ENCODE measurements around the gene KCNIP4.
"Not testable (repeated sequence)": the region's sequence is repeated elsewhere in the genome, so short reads cannot be mapped to it uniquely, and the experiment has no call there.

KCNIP4 gene

DNA sequence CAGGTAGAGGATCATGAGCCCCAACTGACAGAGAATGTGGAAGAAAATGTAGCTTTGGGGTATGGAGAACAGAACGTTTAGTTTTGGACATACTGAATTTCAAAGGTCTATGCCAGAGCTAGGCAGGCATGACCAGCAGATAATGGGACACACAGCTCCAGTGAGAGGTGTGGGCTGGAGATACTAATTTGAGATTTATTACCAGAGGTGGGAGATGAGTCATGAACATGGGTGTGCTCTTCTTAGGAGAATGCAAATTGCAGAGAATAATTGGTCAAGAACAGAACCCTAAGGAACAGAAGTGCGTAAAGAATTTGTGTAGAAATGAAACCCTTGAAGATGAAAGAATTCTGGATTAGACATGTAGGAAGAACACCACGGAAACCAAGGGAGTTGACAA, 1123.1 kb downstream of the KCNIP4 start:
- DNase-seq = no peak

DNA sequence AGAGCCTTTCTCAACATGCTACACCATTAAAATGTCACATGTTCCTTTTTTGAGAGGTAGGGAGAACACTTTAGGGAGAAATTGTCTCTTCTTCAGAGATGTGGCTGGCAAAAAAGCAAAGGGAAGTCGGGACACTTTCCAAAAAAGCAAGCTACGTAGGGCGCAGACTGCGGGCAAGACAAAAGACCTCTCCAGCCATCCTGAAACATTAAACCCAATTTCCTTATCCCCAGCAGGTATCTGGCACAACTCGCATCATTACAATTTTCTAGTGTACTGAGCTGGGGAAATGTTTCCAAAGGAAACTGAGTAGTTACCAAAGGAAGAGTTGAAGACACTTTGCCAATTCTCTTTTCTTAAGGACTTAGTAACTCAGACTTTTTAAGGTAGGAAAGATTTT, 1132.3 kb downstream of the KCNIP4 start:
- DNase-seq = no peak

DNA sequence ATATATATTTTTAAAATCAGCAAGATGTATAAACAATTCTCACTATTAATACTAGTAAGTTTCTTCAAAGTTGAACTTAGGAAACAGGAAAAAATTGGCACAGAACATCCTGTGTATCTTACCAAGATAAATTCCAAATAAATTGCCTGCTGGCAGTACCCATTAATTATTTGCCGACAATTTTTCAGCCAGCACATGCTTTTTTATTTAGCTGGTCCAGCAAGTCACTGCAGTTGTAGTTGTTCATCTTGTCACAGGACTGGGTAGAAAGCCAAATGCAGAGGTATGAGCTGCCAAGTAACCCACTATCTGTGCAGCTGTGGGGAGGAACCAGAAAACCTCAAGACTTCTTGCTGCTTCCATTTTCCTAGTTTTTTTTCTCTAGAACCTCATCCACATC, 1134.9 kb downstream of the KCNIP4 start:
- no peak for DNase-seq

DNA sequence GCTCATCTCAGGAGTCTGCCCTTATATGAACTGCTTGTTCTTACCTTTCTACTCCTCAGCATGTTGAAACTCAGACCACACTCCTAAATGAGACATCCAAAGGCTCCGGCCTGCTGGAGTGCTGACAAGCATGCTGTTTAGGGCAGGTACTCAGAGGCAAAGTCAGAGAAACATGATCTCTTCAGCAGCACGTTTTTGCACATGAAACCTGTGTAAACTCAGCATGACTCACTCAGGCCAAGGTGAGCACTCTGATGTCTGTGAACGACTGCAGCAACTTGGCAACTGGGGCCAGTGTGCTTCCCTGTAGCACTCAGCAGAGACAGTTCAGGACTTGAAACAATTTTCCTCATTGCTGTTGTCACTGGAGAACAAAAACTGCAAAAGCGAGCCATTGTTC, 1138.8 kb downstream of the KCNIP4 start:
- peak; percentile 36 for DNase-seq

DNA sequence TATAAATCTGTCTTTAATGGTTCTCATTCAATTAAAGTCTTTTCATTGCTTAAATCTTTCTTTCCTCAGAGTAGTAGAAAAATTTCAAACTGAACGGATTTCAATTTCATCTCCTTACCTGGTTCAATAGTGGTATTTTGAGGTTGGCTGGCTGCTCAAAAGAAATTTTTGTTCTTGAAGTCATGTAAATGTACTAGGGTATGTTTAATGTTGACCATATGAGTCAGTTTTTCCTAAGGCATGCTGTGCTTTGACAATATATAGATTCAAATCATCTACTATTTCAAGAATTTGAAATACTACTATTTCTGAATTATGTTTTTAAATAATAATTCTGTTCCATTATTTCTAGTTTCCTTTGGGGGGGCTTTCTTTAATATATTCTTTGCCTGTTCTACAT, 1142.9 kb downstream of the KCNIP4 start:
- no peak for DNase-seq

DNA sequence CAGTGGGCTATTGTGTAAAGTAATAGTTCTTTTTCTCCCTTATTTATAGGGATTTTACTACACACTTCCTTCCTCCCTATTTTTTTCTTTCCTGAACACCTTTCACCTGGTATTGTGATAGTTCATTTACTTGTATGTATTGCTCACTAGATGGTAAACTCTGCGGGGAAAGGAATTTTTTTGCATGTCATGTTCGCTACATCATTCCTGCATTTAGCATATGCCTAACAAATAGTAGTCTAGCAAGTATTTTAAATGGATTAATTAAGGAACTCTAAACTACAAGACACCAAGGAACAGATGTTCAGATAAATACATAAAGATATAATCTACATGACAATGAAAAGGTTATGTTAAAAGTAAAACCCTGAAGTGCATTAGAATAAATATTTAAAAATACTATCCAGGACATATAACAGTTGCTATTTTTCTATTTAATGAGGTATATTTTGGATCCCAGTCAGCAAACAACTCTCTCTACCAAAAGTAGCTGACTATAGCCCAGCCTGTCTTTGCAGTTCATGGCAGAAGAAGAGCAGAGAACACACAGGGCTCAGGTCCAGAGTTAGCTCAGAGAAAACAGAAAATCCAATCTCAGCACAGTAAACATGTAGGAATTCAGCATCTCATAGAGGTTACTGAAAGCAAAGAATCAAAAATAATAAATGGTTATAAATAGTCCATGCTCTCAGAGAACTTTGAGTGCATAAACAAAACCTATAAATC, 1160.5 kb downstream of the KCNIP4 start:
- no peak for DNase-seq

DNA sequence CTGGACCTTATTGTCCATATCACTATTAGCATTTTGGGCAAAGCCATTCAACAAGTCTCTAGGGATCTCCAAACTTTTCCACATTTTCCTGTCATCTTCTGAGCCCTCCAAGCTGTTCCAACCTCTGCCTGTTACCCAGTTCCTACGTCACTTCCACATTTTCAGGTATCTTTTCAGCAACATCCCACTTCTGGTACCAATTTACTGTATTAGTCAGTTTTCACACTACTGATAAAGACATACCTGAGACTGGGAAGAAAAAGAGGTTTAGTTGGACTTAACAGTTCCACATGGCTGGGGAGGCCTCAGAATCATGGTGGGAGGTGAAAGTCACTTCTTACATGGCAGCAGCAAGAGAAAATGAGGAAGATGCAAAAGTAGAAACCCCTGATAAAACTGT, 1165.4 kb downstream of the KCNIP4 start:
- not testable (repeated sequence) for DNase-seq

DNA sequence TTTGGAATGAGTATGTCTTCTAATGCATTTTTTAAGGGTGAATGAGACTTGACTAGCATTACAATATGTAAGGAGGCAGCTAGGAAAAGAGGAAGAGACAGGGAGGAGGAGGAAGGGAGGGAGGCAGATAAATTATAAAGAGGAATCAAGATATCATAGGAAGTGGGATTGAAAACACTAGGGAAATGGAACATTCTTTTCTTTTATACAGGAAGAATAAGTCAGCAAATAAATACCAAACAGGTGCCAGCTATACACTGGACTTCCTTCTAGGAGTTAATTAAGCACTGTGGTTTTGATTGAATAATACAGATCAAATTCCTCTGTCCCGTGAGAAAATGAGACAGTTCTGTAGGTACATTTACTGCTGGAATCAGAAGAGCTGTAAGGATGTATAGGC, 1169.7 kb downstream of the KCNIP4 start:
- no peak for DNase-seq

DNA sequence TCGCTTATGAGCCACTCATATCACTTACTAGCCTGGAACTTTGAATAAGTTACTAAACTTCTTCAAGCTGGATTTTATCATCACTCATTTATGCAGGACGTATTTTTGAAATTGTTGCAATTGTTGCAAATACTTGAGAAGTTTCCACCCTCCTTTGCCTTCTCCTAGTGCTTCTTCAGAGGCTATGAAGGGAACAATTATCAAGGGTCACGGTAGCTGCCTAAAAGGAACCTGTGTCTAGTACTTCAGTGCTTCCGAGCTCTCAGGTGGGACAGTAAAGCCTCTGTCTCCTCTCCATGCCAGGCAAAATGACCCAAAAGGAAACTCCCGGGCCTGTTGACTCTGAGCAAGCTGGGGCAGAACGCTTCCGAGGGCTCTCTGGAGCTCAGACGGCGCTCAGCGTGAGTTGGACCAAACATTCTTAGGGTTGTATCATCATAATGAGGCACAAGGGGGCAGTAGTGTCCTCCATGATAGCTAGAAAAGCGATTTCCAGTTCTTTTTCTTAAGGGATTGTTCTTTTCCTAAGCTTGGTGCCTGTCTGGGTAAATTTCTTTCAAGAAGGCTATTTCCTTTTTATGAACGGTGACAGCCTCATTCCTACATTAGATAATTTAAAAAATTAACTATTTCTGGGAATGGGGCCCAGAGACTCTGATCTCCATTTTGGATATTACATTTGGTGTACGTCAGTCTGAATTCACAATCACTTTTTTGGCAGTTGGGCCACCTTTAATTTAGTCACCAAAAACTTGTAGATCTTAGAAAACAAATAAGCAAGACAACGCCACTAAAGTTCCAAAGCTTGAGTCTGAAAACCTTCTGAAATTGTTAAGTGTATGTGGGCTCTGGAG, 1175.2 kb downstream of the KCNIP4 start:
- DNase-seq = peak; percentile 4

DNA sequence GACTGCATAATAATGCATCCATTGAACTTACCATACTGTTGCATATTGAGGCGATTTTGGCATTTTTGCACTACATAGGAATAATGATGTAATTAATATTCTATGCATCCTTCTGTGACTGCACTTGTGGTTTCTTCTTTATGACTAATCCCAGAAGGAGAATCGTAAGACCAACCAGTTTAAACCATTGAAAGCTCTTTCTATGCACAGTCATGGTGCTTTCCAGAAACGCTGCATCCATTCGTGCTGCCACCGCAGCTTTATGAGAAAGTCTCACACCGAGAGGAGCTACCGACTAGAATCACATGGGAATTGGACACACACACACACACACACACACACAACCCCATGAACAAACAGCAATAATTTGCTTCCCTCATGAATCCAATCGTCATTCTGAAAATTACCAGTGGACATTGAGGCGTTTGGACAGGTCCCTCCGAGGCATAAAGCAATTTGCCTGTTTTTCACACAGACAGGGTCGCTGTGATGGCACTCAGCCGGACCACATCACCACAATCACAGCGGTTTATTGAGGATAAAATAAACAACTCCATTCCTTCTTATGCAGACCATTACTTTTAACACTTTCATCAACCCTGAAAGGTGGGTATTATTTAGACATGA, 1184.1 kb downstream of the KCNIP4 start:
- no peak for DNase-seq

DNA sequence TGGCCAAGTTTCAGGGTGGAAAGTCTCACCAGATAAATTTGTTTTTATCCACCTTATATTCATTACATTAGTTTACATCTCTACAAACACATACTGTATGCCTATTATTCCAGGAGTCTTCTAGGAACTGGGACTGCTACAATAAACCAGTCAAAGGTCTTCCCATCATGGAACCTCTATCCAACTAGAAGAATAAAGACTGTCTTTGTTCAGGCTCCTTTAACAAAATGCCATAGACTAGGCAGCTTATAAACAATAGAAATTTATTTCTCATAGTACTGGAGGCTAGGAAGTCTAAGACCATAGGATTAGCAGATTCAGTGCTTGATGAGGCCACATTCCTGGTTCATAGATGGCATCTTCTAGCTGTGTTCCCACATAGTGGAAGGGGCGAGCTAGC, 1186.7 kb downstream of the KCNIP4 start:
- DNase-seq = no peak

DNA sequence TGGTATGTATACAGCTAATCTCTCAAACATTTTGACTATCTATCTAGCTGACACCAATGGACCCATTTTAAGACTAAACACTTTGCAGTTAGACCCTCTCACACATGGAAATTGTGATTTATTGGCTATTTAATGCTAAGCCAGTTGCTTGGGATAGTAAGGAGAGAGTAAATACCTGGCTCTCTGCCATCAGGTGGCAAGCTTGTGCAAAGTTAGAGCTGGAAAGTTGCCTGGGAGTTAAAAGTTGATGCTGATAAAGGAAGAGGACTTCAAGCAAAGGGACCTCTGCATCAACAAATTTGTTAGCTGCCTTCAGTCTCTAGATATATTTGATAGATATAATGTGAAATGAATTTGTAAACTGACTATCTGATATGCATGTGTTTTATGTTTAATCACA, 1187.2 kb downstream of the KCNIP4 start:
- no peak for DNase-seq

DNA sequence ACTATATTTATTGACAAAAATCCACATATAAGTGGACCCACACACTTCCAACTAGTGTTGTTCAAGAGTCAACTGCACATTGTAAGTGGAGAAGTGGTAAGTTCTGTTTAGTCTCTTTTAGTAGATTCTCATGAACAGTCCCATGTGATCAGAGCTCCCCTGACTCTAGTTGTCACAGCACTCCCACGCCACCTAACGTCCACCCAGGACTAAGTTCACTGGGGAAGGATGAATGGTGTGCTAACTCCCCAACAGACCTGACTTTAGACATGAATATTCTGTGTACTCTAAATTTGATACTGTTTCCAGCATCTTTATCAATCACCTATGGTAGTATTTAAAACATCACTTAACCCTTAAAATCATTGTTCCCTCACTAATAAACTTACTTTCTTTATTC, 1188.5 kb downstream of the KCNIP4 start:
- DNase-seq = no peak

DNA sequence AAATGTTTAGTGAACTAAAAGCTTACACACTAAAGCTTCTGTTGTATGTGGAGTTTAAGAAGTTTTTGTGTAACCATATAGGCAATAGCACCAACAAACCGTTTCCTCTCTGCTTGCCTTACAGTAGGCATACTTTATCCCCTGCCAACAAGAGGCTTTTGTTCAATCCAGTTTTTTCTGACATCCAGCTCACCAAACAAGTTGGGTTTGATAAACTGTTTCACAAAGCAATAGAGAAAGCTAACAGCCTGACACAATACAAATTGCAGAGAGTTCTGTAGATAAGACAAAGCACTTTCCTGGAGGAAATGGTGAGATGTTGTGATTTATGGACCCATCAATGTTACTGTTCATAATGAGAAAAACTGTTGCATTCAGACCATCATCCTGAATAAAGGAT, 1194.5 kb downstream of the KCNIP4 start:
- DNase-seq = no peak

DNA sequence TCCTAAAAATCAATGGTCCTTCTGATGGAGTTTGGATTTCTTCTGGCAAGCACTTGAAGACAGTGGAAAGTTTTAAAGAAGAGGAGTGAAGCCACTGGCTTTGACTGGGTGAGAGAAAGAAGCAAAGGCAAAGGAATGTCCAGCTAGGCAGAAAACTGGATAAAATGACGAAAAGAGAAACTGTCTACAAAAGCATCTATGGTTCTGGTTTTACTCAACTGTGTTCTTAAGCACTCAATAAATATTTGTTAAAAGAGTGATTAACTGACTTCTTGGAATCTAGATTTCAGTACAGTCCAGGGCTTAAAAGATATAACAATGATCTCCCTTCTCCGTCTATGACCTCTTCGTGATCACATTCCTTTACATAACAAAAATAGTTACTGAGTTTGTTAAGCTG, 1195.9 kb downstream of the KCNIP4 start:
- no peak for DNase-seq

DNA sequence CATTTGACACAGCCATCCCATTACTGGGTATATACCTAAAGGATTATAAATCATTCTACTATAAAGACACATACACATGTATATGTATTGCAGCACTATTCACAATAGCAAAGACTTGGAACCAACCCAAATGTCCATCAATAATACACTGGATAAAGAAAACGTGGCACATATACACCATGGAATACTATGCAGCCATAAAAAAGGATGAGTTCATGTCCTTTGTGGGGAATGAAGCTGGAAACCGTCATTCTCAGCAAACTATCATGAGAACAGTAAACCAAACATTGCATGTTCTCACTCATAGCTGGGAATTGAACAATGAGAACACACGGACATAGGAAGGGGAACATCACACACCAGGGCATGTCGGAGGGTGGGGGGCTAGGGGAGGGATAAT, 1202.6 kb downstream of the KCNIP4 start:
- not testable (repeated sequence) for DNase-seq

DNA sequence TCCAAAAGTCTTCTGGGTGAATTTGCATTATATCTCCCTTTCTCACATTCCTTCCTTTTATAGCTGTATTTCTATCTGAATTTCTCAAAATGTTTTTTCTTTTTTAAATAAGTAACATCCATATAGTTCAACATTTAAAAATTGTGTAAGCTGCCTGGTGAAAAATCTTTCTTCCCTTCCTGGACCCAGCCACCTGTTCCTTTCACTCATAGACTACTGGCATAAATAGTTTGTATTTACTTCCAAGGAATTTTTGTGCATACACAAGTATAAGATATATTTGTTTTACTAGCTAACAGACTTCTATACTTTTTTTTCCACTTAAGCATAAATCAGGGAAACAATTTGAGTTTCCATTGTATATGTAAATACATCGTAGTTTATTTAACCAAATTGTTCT, 1212.6 kb downstream of the KCNIP4 start:
- no peak for DNase-seq

DNA sequence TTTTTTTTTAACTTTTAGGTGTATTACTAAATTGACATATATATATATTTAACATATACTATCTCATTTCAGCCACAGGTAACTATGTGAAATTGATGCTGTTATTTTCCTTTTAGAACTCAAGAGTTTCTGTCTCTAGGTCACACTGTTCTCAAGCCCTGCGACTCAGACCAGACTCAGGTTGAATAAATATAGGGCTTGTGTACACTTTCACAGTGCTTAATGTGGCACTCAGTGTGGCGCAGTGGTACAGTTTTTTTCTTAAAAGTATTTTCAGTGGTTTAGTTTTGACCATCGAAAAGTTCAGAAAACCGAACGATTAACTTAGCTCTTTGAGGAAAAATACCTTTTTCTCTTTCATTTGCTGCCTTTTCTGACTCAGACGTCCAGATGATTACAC, 1223.7 kb downstream of the KCNIP4 start:
- no peak for DNase-seq

DNA sequence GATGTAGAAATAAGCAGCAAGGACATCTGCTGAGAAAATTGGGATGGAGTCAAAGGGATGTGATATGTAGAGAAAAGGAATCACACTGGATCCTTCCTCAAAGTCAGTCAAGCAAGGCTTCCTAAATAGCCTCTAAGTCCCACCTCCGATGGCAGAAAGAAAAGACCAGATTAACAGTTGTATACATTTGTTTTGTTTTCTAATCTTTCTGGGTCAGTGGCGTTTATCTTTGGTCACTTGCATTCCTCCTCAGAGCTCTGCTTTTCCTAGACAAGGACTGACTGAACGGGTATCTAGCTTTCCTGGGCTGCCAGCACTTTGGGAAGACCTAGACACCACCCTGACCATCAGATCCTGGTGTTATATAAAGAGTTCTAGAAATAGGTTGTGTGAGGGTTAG, 1225.1 kb downstream of the KCNIP4 start:
- no peak for DNase-seq

DNA sequence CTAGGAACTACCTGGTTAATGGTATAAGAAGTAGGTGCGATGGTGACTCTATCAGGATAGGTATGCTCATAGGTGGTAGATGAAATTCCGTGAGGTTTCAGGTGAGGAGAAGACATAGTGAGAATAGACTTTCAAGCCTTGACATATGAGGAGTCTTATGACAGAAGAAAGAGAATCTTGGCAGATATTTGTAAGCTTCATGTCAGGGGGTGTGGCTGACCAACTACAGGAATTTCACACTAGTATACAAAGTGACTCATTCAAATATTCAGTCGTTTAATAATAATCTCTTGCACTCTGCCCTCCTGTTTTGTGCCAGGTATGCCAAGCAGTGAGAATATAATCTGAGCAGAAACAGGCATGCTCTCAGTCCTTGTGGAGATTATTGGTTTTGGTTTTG, 1225.6 kb downstream of the KCNIP4 start:
- DNase-seq = no peak

DNA sequence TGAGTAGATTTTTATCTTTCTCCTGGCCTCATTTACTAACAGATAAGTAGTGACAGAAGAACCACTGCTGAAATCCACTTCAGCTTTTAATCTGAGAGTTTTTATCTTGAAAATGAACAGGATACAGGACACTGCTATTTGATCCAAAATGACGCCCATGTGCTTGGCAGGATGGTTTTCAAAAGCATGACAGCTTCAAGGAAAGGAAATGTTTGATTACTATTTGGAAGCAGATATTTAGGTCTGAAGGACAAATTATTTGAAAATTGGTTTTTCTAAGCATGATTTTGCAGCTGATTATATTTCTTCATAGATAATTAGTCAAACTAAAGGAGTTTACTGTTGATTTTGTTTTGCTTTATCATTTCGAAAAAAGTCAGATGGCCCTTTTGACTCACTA, 1237.2 kb downstream of the KCNIP4 start:
- no peak for DNase-seq

DNA sequence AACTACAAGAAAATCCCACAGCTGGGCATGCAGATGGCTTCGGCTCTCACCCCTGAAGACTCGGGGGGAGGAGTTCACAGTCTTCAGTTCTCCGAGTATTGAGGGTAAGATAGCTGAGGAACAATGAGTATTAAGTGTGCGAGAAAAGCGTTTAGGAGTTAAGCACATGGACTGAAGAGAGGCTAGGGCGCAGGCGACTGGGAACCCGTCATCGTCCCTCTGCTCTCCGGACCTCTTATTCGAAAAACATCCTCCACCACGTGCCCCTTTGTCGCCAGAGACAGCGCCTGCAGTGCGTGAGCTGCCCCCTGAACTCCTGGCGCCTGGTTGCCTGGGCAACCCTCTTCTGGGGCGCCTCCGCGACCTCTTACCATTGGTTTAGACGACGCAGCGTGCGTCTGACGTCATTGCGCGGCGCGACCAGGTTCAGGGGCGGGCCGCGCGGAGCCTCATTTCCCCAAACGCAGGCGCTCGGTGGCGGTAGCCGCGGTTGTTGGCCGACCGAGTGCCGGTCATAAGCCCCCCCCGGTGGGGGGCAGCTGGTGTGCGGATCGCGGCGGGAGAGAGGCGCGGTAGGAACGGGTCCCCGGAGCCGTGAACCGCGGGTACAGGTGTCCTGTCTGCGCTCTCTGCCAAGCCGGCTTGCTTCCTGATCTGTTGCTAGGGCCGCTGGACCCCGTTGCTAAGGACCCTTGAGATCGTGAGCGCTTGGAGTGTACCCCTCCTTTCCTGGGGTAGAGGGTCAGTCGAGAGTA, 1248.4 kb downstream of the KCNIP4 start, which contains the start of gene PACRGL:
Gene PACRGL, plus strand, starts transcription at position 452 of the 755 bp plus-strand sequence. CDS start 4,024 bp downstream, outside the sequence.
- DNase-seq = peak; percentile 87

DNA sequence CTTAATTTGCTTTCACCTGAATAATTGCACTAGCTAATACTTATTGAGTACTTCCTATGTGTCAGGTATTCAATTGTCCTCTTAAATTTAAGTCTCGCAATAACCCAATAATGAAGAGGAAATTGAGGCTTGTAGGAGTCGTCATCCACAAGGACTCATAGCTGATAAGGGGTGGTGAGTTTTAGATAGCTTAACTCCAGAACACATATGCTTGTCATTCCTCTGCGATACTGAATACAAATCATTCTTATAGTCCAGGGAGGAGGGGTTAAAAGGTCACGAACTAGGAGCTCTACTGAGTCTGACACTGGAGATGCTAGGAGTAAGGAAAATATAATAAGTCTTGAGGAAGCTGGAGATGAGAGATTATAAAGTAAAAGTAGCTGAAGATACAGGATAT, 1249.8 kb downstream of the KCNIP4 start:
- no peak for DNase-seq
